ENCODE data around the gene DUS2. TPM values are rescaled to one million over a fixed set of nuclear protein-coding genes. Genes with fewer than 3 reads are reported as not detected.

Gene DUS2
- total and polyA plus RNA-seq, 8 donors, result 2.7 to 6.2 (median 4.5) TPM

GRCh38 chr16:68078701-68079375 lies 55.8 kb downstream of the DUS2 start:
- FAIRE-seq (no peak), DNase-seq (peak in 1 of 6 donors; percentile 44), ATAC-seq (no peak)
- TF ChIP-seq, protein P1, sequence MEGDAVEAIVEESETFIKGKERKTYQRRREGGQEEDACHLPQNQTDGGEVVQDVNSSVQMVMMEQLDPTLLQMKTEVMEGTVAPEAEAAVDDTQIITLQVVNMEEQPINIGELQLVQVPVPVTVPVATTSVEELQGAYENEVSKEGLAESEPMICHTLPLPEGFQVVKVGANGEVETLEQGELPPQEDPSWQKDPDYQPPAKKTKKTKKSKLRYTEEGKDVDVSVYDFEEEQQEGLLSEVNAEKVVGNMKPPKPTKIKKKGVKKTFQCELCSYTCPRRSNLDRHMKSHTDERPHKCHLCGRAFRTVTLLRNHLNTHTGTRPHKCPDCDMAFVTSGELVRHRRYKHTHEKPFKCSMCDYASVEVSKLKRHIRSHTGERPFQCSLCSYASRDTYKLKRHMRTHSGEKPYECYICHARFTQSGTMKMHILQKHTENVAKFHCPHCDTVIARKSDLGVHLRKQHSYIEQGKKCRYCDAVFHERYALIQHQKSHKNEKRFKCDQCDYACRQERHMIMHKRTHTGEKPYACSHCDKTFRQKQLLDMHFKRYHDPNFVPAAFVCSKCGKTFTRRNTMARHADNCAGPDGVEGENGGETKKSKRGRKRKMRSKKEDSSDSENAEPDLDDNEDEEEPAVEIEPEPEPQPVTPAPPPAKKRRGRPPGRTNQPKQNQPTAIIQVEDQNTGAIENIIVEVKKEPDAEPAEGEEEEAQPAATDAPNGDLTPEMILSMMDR (IDR thresholded peaks at IDR 0.05), result no peak
- Histone ChIP-seq H3K36me3 (no peaks in the 10 kb centered on the region), H3K27ac (peak overlapping the region in 1 of 4 donors; percentile 17), H3K4me1 (peaks cover 0 to under 1% (median 0%) of the 10 kb centered on the region in 3 donors), H3K4me3 (no peak overlapping the region), H3K27me3 (no peaks in the 10 kb centered on the region), H3K9me3 (no peaks in the 10 kb centered on the region)
- intact Hi-C loops (cut with DNase I), result no loop called here
- 91 to 93% methylated on average over 8 of the region's 8 CpGs for WGBS, 2 donors

DNA sequence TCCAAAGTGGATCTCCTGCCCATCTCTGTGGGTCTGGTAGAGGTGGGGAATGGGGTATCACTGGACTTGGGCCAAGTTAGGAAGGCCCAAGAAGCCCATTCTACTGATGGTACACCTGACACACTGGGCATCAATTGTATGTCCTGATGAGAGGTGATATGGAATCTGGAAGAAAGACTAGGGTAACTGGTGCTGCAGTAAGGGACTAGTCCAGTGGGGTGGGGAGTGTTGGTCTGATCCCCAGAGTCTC lies 56.2 kb downstream of the DUS2 start:
- no peaks in the 10 kb centered on the region for H3K36me3 ChIP-seq
- no peaks in the 10 kb centered on the region for H3K27me3 ChIP-seq
- FAIRE-seq (no peak), DNase-seq (no peak), ATAC-seq (no peak)
- intact Hi-C loops (cut with DNase I), result no loop called here
- peaks cover 0 to 5% (median 0%) of the 10 kb centered on the region in 3 donors for H3K4me1 ChIP-seq
- peak overlapping the region in 2 of 4 donors; percentile 17 to 63 for H3K27ac ChIP-seq
- no peak overlapping the region for H3K4me3 ChIP-seq
- no peaks in the 10 kb centered on the region for H3K9me3 ChIP-seq
- TF ChIP-seq, protein P1 (IDR thresholded peaks at IDR 0.05), result no peak

- intact Hi-C loops (cut with DNase I), result loop anchor here in 2 of 3 donors (10.0 kb wide), 2 partner anchors 145 to 155 kb away; partner anchors contain the start of gene ESRP2 (in 1 of the 2)
- Histone ChIP-seq H3K27ac (peak overlapping the region in 2 of 4 donors; percentile 35 to 63), H3K36me3 (no peaks in the 10 kb centered on the region), H3K4me3 (no peak overlapping the region), H3K4me1 (peaks cover 0 to 5% (median 0%) of the 10 kb centered on the region in 3 donors), H3K27me3 (no peaks in the 10 kb centered on the region), H3K9me3 (no peaks in the 10 kb centered on the region)
- WGBS, 2 donors, result 67 to 70% methylated on average over 13 of the region's 13 CpGs
- ATAC-seq, result peak in 3 of 4 donors; percentile 38 to 56 (median 43)
- TF ChIP-seq, protein P1 (IDR thresholded peaks at IDR 0.05), result no peak
- FAIRE-seq, result no peak
- peak in 3 of 6 donors; percentile 24 to 60 (median 51) for DNase-seq
These were observed 56.7 kb downstream of the DUS2 start for GRCh38 chr16:68079626-68080344.

- intact Hi-C loops (cut with DNase I), result loop anchor here in 2 of 3 donors (10.0 kb wide), 2 partner anchors 143 to 153 kb away; partner anchors contain the start of gene ESRP2 (in 1 of the 2)
These were observed 59.0 kb downstream of the DUS2 start for GRCh38 chr16:68081861-68082628.

More at GRCh38 chr16:68081861-68082628, 59.0 kb downstream of the DUS2 start:
- no peak for ATAC-seq
- Histone ChIP-seq H3K27ac (no peak overlapping the region), H3K4me3 (no peak overlapping the region), H3K9me3 (no peaks in the 10 kb centered on the region), H3K36me3 (no peaks in the 10 kb centered on the region), H3K27me3 (no peaks in the 10 kb centered on the region), H3K4me1 (peaks cover 4 to 12% (median 7%) of the 10 kb centered on the region in 3 donors)
- TF ChIP-seq, protein P1 (IDR thresholded peaks at IDR 0.05), result no peak
- FAIRE-seq, result no peak
- DNase-seq, result no peak
